Right cardiac atrium (tissue), 5 donors: ENCODE measurements around the gene ARHGEF26. TPM values are rescaled to one million over a fixed set of nuclear protein-coding genes. Genes with fewer than 3 reads are reported as not detected.

Experiments
- ATAC-seq, 2 donors: fragments of 200-7000 bp; cut with Tn5 transposase; one replicate each; pipeline versions ENCODE4 v1.8.0 to v1.9.1; 2020; ENCODE audit warnings: moderate library complexity in 2 of 2, mild to moderate bottlenecking in 1 of 2
- DNase-seq, 3 donors: peaks; one replicate each; pipeline ENCODE4 v3.0.0-alpha.2; 2020
- H3K27ac ChIP-seq: one replicate; pipeline ENCODE4 v1.5.1; 2013; ENCODE audit warnings: mild to moderate bottlenecking, low read length, control low read depth, moderate library complexity
- H3K27me3 ChIP-seq: one replicate; pipeline ENCODE4 v1.6.1; 2013; ENCODE audit not compliant: control insufficient read depth, insufficient read depth
- H3K4me1 ChIP-seq: one replicate; pipeline ENCODE4 v1.6.1; 2013; ENCODE audit warnings: low read length; ENCODE audit not compliant: control insufficient read depth, insufficient read depth
- H3K4me3 ChIP-seq: one replicate; pipeline ENCODE4 v1.5.1; 2013; ENCODE audit warnings: low read length, control low read depth
- H3K9me3 ChIP-seq: one replicate; pipeline ENCODE4 v1.6.1; 2013; ENCODE audit warnings: low read length; ENCODE audit not compliant: control insufficient read depth
- WGBS: extraction: QIAGEN DNeasy Blood & Tissue Kit; methylation state at CpG from one replicate; pipeline ENCODE4 v1.1.7; 2013; 5-methylcytosine and 5-hydroxymethylcytosine counted together
- intact Hi-C, 4 donors: fragments of 100-400 bp; cut with DNase I; formaldehyde crosslinking; loops; one replicate each; pipeline versions ENCODE4 v1.11.0 to v1.14.0; 2022 to 2023
- polyA plus RNA-seq: library from polyadenylated mRNA; stranded (reverse); fragments of 200-250 nt; gene quantifications from one replicate; pipeline ENCODE4 v1.2.3, GENCODE V29; 2013
- total RNA-seq, 4 donors: library from RNA; stranded (reverse); fragmentation: NEBNext Ultra II Directional; extraction: Animal tissue kit (Norgen Biotek cat#: 25700); gene quantifications; one replicate each; pipeline ENCODE4 v1.2.1, GENCODE V29; 2021
- donor health status: healthy with polysubstance abuse.
- donor health status: DM: no; HTN: yes; CAD: no.
- donor health status: DM: no; HTN: no; CAD: no.
- donor health status: DM: no; HTN: yes; CAD: no; lungs with severe emphysema.
- donor health status: DM: yes; HTN: yes; CAD: no.

Gene ARHGEF26
- total and polyA plus RNA-seq, 5 donors = 3.3 to 7.5 (median 5.0) TPM

DNA sequence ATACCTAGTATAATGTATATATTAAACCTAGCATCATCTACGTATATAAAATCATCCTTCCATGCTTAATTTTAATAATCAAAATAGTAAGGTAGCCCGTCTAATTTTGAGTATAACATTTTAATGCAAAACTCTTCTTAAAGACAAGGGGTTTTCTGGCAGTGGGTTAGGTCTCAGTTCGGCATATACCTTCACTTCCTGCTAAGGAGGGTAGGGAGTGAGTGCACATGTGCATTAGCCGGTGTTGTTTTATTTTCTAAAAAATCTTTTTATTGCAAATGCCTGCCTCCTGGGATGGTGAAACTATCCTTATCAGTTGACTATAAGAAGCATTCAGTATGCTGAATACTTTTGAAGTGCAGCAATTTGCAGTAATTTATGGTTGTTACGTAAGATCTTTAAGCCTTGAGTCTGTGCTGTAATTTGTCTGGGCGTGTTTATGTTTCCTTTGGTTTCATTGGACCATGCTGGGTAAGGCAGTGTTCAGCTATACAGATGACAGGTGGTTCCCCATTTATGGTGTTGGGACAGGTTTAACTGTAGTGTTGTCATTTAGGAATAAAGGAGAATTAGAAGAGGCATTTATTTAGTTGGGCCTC, 11.7 kb downstream of the ARHGEF26 start:
- H3K4me1 ChIP-seq = no peaks in the 10 kb centered on the region
- no peaks in the 10 kb centered on the region for H3K9me3 ChIP-seq
- no peak for DNase-seq
- WGBS = 90% methylated on average over 6 of the region's 6 CpGs
- intact Hi-C loops = no loop called here
- H3K27ac ChIP-seq = no peak overlapping the region
- no peak for ATAC-seq
- no peaks in the 10 kb centered on the region for H3K27me3 ChIP-seq
- no peak overlapping the region for H3K4me3 ChIP-seq

DNA sequence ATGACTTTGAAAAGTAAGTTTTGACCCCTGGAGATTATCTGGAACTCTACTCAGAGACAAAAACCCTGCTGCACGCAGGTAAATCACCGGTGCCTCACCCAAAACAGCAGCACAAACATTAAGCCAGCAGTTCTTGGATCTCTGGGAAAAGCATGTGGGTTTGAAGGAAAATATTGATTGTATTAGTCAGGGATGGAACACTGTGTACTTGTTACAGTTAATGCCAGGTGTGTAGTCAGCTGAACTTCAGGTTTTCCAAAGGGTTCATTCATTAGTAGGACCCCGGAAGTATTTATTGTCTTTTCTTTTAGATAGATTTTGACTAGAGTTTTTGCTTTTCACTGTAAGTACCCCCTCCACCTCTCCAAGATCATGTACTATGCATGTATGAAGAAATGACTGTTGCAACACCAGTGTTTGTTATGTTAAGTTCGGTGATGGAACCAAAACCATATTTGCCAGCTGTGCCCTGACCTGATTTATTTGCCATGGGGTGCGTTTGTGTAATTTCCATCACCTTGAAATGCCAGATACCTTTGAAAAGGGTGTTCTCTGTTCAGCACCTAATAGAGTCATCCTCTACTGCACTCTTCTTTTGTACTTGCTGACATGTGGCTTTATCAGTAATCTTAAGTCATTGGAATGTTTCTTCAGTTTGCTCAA, 14.5 kb downstream of the ARHGEF26 start:
- intact Hi-C loops = no loop called here
- WGBS = 92% methylated on average over 5 of the region's 5 CpGs
- no peak overlapping the region for H3K27ac ChIP-seq
- H3K27me3 ChIP-seq = no peaks in the 10 kb centered on the region
- DNase-seq (no peak), ATAC-seq (no peak)
- no peak overlapping the region for H3K4me3 ChIP-seq
- H3K9me3 ChIP-seq = no peaks in the 10 kb centered on the region
- H3K4me1 ChIP-seq = no peaks in the 10 kb centered on the region

DNA sequence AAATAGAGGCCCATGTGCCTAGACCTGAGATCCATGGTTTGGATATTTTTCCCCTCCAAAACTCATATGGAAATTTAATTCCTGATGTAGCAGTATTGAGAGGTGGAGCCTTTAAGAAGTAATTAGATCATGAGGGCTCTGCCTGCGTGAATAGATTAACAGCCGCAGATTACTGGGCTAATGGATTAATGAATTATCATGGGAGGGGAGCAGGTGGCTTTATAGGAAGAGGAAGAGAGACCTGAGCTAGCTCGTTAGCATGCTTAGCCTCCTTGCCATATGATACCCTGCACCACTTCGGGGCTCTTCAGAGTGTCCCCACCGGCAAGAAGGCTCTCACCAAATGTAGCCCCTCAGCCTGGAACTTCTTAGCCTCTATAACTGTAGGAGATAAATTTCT, 15.8 kb downstream of the ARHGEF26 start:
- H3K9me3 ChIP-seq = no peaks in the 10 kb centered on the region
- ATAC-seq = no peak
- no peaks in the 10 kb centered on the region for H3K27me3 ChIP-seq
- H3K4me1 ChIP-seq = no peaks in the 10 kb centered on the region
- DNase-seq = no peak
- H3K4me3 ChIP-seq = no peak overlapping the region
- intact Hi-C loops = no loop called here
- 92% methylated on average over 5 of the region's 5 CpGs for WGBS
- no peak overlapping the region for H3K27ac ChIP-seq

DNA sequence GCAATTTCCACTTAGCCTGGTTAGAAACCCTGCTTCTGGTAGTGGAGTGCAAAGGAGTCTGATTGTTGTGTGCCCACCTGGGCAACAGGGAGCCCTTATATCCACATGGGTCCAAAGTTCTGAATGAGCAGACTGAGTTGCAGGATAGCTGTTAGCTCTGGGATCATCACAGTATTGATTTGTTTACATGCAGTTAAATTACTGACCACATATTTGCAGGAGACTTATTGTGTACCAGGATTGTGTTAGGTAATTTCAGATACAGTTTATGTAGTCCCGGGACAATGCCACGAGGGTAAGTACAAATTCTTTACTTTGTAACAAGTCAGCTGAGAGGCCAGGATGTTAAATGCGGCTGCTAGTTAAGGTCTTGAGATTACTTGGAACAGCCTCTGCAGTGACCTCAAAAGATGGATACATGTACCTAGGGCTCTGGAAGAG, 18.8 kb downstream of the ARHGEF26 start:
- Histone ChIP-seq H3K27me3 (no peaks in the 10 kb centered on the region), H3K27ac (no peak overlapping the region), H3K4me1 (no peaks in the 10 kb centered on the region), H3K4me3 (no peak overlapping the region), H3K9me3 (no peaks in the 10 kb centered on the region)
- DNase-seq (no peak), ATAC-seq (no peak)
- WGBS = 92% methylated on average over 3 of the region's 3 CpGs
- intact Hi-C loops = no loop called here

DNA sequence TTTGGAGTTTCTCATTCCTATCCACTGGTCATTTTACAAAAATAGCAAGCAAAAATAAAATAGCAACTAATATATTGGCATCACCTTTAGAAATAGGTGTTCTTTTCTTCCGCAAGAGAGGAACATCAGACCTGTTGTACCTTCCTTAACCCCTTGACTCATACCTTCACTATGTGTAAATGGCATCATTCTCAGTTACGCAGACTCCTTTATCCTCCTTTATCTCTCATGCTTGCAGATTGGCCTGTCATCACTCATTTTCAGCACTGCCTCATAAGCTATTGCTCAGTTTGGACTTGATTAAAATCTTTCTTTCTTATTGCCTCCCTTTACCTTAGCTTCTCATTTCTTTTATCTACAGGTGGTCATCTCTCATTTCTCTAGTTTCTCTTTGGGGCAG, 21.4 kb downstream of the ARHGEF26 start:
- H3K4me1 ChIP-seq = no peaks in the 10 kb centered on the region
- H3K27ac ChIP-seq = no peak overlapping the region
- no peaks in the 10 kb centered on the region for H3K27me3 ChIP-seq
- no peaks in the 10 kb centered on the region for H3K9me3 ChIP-seq
- 90% methylated on average over 2 of the region's 2 CpGs for WGBS
- intact Hi-C loops = no loop called here
- DNase-seq (no peak), ATAC-seq (no peak)
- H3K4me3 ChIP-seq = no peak overlapping the region

DNA sequence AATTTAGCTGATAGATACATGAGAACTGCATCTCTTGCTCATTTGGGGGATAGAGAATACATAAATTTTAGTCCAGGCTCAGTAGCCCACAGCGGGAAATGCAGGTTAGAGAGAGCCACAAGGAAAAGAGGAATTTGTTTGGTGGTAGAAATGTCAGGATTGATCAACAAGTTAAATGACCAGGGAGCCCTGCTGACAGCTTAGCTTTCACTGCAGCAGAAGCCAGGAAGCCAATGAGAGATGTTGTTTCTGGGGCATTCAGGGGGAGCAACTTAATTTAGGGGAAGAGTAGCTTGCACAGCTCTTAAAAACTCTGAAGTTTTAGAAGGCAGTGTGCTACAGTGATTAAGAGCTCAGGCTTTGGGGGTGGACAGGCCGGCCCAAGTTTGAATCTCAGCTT, 22.7 kb downstream of the ARHGEF26 start:
- Histone ChIP-seq H3K9me3 (no peaks in the 10 kb centered on the region), H3K27me3 (no peaks in the 10 kb centered on the region), H3K4me1 (no peaks in the 10 kb centered on the region), H3K4me3 (no peak overlapping the region), H3K27ac (no peak overlapping the region)
- WGBS = 93% methylated on average over 2 of the region's 2 CpGs
- ATAC-seq (no peak), DNase-seq (no peak)
- intact Hi-C loops = no loop called here

DNA sequence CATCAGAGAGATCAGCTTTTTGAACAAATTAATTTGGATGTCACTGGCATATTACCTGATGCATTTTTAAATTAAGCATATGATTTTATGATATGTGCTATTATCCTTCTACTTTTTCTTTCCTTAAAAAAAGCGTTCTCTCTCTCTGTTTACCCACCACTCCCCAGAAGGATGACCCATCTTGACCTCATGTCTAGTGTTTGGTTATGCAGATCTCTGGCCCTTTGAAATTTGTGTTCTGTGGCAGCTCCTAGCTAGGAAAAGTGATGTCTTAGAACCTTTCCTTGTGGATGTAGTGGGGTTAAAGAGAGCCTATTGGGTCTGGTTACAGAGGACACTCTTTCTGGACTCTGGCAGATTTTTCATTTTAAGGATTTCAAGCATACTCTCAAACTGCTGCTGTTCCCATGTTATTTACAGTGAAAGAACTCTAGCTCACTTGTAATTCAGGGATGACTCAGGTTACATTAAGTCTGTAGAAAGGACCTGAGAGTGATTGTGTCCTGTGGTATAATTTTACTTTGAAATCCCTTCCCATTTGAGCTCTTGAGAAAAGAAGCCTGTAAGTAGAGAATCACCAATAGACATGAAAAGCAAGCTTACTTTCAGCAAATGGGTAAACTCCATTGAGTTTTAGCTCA, 23.8 kb downstream of the ARHGEF26 start:
- Histone ChIP-seq H3K9me3 (no peaks in the 10 kb centered on the region), H3K27ac (no peak overlapping the region), H3K4me3 (no peak overlapping the region), H3K27me3 (no peaks in the 10 kb centered on the region), H3K4me1 (no peaks in the 10 kb centered on the region)
- ATAC-seq = no peak
- no peak for DNase-seq
- intact Hi-C loops = no loop called here
- WGBS = 72% methylated on average over 1 of the region's 1 CpG

DNA sequence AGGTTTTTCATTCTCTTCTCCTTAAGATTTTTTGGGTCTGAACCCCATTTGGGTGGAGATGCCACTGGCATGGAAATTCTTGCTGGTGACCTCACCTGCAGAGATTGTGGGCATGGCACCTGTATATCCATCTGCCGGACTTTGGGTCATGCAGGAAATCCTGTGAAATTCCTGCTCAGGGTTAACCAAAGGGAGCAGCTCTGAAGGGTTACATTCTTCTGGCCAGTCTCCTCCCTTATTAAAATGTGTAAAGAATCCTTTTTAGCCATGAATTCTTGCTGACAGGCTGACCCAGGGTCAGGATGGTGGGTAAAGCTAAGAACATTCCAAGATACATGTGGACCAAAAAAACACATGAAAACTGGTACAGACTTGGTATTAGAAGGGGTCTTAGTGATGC, 27.4 kb downstream of the ARHGEF26 start:
- Histone ChIP-seq H3K4me3 (no peak overlapping the region), H3K27me3 (no peaks in the 10 kb centered on the region), H3K27ac (no peak overlapping the region), H3K4me1 (peaks cover 1% of the 10 kb centered on the region), H3K9me3 (no peaks in the 10 kb centered on the region)
- ATAC-seq (no peak), DNase-seq (no peak)
- intact Hi-C loops = no loop called here
- 69% methylated on average over 1 of the region's 1 CpG for WGBS

DNA sequence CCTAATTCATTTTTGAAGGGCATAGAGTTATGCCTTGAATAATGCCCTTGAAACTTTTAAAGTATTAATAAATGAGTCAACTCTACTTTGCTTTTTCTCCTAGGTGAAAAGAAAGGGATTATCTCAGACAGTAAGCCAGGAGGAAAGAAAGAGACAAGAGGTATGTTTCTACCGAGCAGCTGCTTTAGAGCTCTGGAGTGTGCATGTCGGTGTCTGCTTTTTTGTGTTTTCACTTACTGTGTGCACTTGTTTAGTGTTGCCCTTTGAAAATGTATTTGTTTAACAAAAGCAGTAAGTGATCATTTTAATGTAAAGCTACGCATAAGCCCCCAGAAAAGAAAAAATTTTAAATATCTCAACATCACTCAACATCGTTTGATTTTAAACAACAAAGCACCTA, 28.1 kb downstream of the ARHGEF26 start:
- DNase-seq (no peak), ATAC-seq (no peak)
- no peaks in the 10 kb centered on the region for H3K27me3 ChIP-seq
- 93% methylated on average over 4 of the region's 4 CpGs for WGBS
- no peak overlapping the region for H3K4me3 ChIP-seq
- no peak overlapping the region for H3K27ac ChIP-seq
- peaks cover 1% of the 10 kb centered on the region for H3K4me1 ChIP-seq
- intact Hi-C loops = no loop called here
- H3K9me3 ChIP-seq = no peaks in the 10 kb centered on the region

DNA sequence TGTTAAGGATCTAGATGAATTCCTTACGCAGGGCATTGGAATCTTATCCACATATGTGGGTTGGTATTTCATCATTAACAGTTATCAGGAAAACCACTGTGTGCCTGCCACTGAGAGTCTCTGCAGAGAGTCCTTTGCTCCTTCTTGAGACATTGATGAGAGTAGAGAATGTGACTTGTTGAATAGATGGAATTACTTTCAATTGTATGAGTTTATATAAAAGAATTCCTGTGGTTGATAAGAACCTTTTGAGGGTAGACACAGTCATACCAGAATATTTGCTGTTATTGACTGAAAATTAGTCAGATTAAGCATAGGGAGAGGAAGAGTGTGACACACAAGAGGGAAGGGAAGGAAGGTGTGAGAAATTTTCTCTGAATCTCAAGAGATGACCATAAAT, 30.8 kb downstream of the ARHGEF26 start:
- H3K27me3 ChIP-seq = no peaks in the 10 kb centered on the region
- DNase-seq (no peak), ATAC-seq (no peak)
- H3K27ac ChIP-seq = no peak overlapping the region
- no peaks in the 10 kb centered on the region for H3K9me3 ChIP-seq
- H3K4me3 ChIP-seq = no peak overlapping the region
- 86% methylated on average over 1 of the region's 1 CpG for WGBS
- peaks cover 1% of the 10 kb centered on the region for H3K4me1 ChIP-seq
- intact Hi-C loops = no loop called here

DNA sequence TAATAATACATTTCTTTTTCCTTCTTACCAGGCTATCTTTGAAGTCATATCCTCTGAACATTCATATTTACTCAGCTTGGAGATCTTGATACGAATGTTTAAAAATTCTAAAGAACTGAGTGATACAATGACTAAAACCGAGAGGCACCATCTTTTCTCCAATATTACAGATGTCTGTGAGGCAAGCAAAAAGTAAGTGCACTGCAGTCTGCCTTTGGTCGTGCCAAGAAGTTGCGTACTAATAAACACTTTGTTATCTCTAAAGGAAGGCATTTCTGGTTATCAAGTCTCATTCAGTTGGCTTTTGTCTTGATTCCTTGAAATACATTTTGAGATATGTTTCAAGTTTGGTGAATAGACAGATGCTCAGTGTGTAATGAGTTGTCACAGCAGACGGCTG, 31.6 kb downstream of the ARHGEF26 start:
- Histone ChIP-seq H3K9me3 (no peaks in the 10 kb centered on the region), H3K27me3 (no peaks in the 10 kb centered on the region), H3K4me1 (peaks cover 1% of the 10 kb centered on the region), H3K4me3 (no peak overlapping the region), H3K27ac (no peak overlapping the region)
- ATAC-seq = no peak
- DNase-seq = no peak
- intact Hi-C loops = no loop called here
- 80% methylated on average over 5 of the region's 5 CpGs for WGBS
